IMR-90 (cell line): Measurements from ENCODE around the gene DICER1.

ENCODE experiments used
- BHLHE40 ChIP-seq: fragments of 150-350 bp; IDR thresholded peaks from 2 replicates; pipeline ENCODE4 v1.6.1; 2016; ENCODE audit warnings: mild to moderate bottlenecking, low read depth, low read length
- CEBPB ChIP-seq: IDR thresholded peaks from 2 replicates; pipeline ENCODE4 v1.6.1; 2012; ENCODE audit warnings: low read depth, low read length, improper control_type of control experiment
- CHD1 ChIP-seq: IDR thresholded peaks from 2 replicates; pipeline ENCODE4 v1.6.1; 2012; ENCODE audit warnings: low read depth, low read length, improper control_type of control experiment
- FOS ChIP-seq: fragments of 150-350 bp; IDR thresholded peaks from 2 replicates; pipeline ENCODE4 v1.6.1; 2016; ENCODE audit warnings: low read depth, low read length
- MAZ ChIP-seq: IDR thresholded peaks from 2 replicates; pipeline ENCODE4 v1.6.1; 2012; ENCODE audit warnings: low read depth, mild to moderate bottlenecking, low read length, improper control_type of control experiment, moderate library complexity, borderline replicate concordance
- MXI1 ChIP-seq: IDR thresholded peaks from 2 replicates; pipeline ENCODE4 v1.6.1; 2012; ENCODE audit warnings: low read depth, mild to moderate bottlenecking, low read length, moderate library complexity, borderline replicate concordance
- NFE2L2 ChIP-seq: fragments of 150-350 bp; IDR thresholded peaks from 2 replicates; pipeline ENCODE4 v1.6.1; 2016; ENCODE audit warnings: low read depth, mild to moderate bottlenecking, low read length
- POLR2A ChIP-seq: IDR thresholded peaks from 2 replicates; pipeline ENCODE4 v1.6.1; 2012; ENCODE audit warnings: mild to moderate bottlenecking, low read depth, low read length
- RAD21 ChIP-seq: IDR thresholded peaks from 2 replicates; pipeline ENCODE4 v1.6.1; 2012; ENCODE audit warnings: low read length, improper control_type of control experiment
- RFX5 ChIP-seq: IDR thresholded peaks from 2 replicates; pipeline ENCODE4 v1.8.0; 2012; ENCODE audit warnings: low read depth, mild to moderate bottlenecking, low read length, moderate library complexity
- SMC3 ChIP-seq: fragments of 150-350 bp; IDR thresholded peaks from 2 replicates; pipeline ENCODE4 v1.6.1; 2016; ENCODE audit warnings: low read depth, mild to moderate bottlenecking, antibody characterized with exemption, low read length, moderate library complexity
- TF ChIP-seq, protein P1 (sequence below): conservative IDR thresholded peaks from 2 replicates; pipeline ENCODE4 v1.5.1; 2012; ENCODE audit warnings: mild to moderate bottlenecking, low read depth, low read length, improper control_type of control experiment
- TF ChIP-seq, protein P2 (sequence below): fragments of 150-350 bp; IDR thresholded peaks from 2 replicates; pipeline ENCODE4 v1.6.1; 2017; ENCODE audit warnings: mild to moderate bottlenecking, antibody characterized with exemption, low read length, low read depth

DNA sequence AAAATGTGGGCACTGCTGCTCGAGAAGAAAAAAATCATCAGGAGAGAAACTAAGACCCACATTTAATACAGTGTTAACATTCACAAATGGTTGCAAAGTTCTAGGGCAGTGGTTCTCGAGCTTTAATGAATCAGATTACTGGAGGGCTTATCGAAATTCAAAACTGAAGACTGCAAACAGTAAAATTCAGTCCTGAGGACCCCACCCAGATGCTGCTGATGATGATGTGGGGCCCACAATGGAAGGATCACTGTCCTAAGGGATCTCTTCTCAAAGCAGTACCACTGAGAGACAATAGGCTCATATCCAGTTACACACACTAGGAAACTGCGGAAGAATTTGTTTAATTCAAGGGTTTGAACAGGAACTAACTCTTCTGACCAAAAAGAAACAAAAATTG, 31.4 kb downstream of the DICER1 start:
- TF ChIP-seq, protein P1, sequence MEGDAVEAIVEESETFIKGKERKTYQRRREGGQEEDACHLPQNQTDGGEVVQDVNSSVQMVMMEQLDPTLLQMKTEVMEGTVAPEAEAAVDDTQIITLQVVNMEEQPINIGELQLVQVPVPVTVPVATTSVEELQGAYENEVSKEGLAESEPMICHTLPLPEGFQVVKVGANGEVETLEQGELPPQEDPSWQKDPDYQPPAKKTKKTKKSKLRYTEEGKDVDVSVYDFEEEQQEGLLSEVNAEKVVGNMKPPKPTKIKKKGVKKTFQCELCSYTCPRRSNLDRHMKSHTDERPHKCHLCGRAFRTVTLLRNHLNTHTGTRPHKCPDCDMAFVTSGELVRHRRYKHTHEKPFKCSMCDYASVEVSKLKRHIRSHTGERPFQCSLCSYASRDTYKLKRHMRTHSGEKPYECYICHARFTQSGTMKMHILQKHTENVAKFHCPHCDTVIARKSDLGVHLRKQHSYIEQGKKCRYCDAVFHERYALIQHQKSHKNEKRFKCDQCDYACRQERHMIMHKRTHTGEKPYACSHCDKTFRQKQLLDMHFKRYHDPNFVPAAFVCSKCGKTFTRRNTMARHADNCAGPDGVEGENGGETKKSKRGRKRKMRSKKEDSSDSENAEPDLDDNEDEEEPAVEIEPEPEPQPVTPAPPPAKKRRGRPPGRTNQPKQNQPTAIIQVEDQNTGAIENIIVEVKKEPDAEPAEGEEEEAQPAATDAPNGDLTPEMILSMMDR: no peak
- TF ChIP-seq SMC3 (no peak), POLR2A (no peak), MAZ (no peak), RFX5 (no peak), FOS (no peak), MXI1 (no peak), NFE2L2 (no peak), CEBPB (no peak), RAD21 (no peak), BHLHE40 (no peak), CHD1 (no peak)
- TF ChIP-seq, protein P2, sequence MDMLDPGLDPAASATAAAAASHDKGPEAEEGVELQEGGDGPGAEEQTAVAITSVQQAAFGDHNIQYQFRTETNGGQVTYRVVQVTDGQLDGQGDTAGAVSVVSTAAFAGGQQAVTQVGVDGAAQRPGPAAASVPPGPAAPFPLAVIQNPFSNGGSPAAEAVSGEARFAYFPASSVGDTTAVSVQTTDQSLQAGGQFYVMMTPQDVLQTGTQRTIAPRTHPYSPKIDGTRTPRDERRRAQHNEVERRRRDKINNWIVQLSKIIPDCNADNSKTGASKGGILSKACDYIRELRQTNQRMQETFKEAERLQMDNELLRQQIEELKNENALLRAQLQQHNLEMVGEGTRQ: no peak
